ENCODE data around the gene NUP88.

Gene NUP88

DNA sequence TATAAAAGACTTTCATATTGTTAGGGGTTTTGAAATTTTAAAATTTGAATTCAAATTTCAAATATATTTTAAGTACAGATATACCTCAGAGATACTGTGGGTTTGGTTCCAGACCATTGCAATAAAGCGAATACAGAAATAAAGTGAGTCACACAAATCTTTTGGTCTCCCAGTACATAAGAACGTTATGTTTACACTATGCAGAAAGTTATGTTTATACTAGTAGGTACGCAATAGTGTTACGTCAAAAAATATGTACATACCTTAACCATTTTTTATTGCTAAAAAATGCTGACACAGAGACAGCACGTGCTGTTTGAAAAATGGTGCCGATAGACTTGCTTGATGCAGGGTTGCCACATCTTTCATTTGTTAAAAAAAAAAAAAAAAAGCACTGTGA lies 19.7 kb downstream of the NUP88 start:
- no peak for DNase-seq (ENCODE audit: low read depth)
- TF ChIP-seq POLR2A (IDR thresholded peaks at IDR 0.05; ENCODE audit: extremely low read depth, insufficient read length) (no peak), MYC (IDR thresholded peaks at IDR 0.05; ENCODE audit: low read depth, low read length) (no peak)
- TF ChIP-seq, protein P1, sequence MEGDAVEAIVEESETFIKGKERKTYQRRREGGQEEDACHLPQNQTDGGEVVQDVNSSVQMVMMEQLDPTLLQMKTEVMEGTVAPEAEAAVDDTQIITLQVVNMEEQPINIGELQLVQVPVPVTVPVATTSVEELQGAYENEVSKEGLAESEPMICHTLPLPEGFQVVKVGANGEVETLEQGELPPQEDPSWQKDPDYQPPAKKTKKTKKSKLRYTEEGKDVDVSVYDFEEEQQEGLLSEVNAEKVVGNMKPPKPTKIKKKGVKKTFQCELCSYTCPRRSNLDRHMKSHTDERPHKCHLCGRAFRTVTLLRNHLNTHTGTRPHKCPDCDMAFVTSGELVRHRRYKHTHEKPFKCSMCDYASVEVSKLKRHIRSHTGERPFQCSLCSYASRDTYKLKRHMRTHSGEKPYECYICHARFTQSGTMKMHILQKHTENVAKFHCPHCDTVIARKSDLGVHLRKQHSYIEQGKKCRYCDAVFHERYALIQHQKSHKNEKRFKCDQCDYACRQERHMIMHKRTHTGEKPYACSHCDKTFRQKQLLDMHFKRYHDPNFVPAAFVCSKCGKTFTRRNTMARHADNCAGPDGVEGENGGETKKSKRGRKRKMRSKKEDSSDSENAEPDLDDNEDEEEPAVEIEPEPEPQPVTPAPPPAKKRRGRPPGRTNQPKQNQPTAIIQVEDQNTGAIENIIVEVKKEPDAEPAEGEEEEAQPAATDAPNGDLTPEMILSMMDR (IDR thresholded peaks at IDR 0.05; ENCODE audit: low read depth, low read length): no peak
- TF ChIP-seq, protein P2, sequence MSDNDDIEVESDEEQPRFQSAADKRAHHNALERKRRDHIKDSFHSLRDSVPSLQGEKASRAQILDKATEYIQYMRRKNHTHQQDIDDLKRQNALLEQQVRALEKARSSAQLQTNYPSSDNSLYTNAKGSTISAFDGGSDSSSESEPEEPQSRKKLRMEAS (IDR thresholded peaks at IDR 0.05; ENCODE audit: low read depth, low read length): no peak

DNA sequence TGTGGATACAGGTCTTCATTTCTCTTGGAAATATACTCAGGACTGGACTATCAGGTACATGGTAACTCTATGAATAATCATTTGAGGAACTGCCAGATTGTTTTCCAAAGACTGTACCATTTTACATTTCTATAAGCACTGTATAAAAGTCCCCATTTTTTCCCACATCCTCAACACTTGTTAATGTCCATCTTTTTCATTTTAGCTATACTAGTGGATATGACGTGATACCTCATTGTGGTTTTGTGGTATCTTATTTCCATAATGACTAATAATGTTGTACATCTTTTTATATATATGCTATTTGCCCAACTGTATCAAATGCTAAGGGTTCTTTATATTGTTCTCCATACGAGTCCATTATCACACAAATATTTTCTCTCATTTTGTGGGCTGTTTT lies 22.9 kb downstream of the NUP88 start:
- no peak overlapping the region for H3K4me3 ChIP-seq (ENCODE audit: low read depth, low read length)
- no peak for DNase-seq (ENCODE audit: low read depth)
- TF ChIP-seq, protein P1 (IDR thresholded peaks at IDR 0.05; ENCODE audit: low read depth, low read length): no peak
- TF ChIP-seq POLR2A (IDR thresholded peaks at IDR 0.05; ENCODE audit: extremely low read depth, insufficient read length) (no peak), MYC (IDR thresholded peaks at IDR 0.05; ENCODE audit: low read depth, low read length) (no peak)
- TF ChIP-seq, protein P2 (IDR thresholded peaks at IDR 0.05; ENCODE audit: low read depth, low read length): no peak

More for the DNA sequence above, 19.7 kb downstream of the NUP88 start:
- H3K4me3 ChIP-seq (ENCODE audit: low read depth, low read length): no peak overlapping the region

DNA sequence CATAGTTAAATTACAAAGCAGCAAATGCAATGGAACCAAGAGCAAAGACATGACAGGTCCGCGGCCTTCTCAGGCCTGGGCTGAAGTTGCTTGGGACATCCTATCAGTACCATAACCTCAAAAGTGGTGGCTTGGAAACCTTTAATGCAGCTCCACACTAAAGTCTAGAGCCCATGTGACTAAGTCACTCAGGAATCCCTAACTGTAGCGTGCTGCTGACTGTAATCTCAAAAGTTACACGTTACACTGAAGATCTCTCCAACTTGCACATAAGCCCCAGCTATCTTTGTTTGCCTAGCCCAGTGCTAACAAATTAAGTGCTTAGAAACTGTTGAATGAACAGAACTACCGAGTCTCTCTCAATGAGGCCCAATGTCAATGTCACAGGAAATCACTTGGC lies 27.8 kb downstream of the NUP88 start:
- no peak overlapping the region for H3K4me3 ChIP-seq (ENCODE audit: low read depth, low read length)
- DNase-seq (ENCODE audit: low read depth): no peak
- TF ChIP-seq, protein P2 (IDR thresholded peaks at IDR 0.05; ENCODE audit: low read depth, low read length): no peak
- TF ChIP-seq MYC (IDR thresholded peaks at IDR 0.05; ENCODE audit: low read depth, low read length): no peak

DNA sequence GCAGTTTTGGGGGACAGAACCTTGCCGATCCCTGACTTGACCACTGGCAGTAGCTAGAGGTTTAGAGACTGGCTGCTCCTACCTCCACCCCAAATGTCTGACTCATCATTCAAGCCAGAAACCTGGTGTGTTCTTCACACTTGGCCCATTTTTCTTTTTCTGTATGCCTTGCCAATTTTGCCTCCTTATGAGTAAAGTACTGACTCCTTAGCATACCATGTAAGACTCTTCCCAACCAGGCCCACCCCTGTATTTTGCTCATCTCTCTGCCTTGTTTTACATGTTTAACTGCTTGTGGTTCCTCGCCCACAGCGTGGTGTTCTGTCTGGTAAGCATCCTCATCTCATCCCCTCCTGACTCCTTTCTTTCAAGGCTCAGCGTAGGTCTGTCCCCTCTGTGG lies 37.9 kb downstream of the NUP88 start:
- no peak for TF ChIP-seq POLR2A (IDR thresholded peaks at IDR 0.05; ENCODE audit: extremely low read depth, insufficient read length)
- TF ChIP-seq, protein P1 (IDR thresholded peaks at IDR 0.05; ENCODE audit: low read depth, low read length): no peak
- TF ChIP-seq MYC (IDR thresholded peaks at IDR 0.05; ENCODE audit: low read depth, low read length): no peak
- TF ChIP-seq, protein P2 (IDR thresholded peaks at IDR 0.05; ENCODE audit: low read depth, low read length): no peak
- DNase-seq (ENCODE audit: low read depth): no peak
- H3K4me3 ChIP-seq (ENCODE audit: low read depth, low read length): no peak overlapping the region

DNA sequence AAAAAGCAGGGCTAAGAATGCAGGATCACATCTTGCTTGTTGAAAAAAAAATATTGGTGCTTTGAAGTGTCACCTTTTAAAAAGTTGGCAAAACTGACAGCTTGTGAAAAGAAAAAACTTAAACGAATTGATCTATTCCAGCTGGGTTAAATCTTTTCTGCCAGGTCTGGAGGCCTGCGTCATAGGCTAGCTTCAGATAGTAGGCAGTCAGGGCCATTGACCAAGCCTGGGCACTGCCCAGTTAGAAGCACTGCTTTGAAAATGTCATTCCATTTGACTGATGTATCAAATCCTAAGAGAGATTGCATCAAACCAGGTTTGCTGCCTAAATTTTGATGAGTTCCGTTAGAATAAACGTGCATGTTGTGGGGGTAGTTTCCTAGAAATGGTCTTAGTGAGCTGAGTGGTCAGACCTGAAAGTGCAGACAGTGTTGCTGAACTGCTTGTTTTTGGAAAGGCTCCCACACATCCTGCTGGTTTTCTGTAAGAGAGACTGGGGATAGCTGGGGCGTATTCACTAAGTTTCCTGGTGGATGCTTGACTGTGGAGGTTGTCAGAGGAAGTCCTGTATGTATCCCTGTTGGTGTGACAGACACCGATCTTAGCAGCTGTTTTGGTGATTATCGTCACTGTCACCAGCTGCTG lies 38.8 kb downstream of the NUP88 start:
- H3K4me3 ChIP-seq (ENCODE audit: low read depth, low read length): no peak overlapping the region
- no peak for TF ChIP-seq MYC (IDR thresholded peaks at IDR 0.05; ENCODE audit: low read depth, low read length)
- DNase-seq (ENCODE audit: low read depth): no peak

DNA sequence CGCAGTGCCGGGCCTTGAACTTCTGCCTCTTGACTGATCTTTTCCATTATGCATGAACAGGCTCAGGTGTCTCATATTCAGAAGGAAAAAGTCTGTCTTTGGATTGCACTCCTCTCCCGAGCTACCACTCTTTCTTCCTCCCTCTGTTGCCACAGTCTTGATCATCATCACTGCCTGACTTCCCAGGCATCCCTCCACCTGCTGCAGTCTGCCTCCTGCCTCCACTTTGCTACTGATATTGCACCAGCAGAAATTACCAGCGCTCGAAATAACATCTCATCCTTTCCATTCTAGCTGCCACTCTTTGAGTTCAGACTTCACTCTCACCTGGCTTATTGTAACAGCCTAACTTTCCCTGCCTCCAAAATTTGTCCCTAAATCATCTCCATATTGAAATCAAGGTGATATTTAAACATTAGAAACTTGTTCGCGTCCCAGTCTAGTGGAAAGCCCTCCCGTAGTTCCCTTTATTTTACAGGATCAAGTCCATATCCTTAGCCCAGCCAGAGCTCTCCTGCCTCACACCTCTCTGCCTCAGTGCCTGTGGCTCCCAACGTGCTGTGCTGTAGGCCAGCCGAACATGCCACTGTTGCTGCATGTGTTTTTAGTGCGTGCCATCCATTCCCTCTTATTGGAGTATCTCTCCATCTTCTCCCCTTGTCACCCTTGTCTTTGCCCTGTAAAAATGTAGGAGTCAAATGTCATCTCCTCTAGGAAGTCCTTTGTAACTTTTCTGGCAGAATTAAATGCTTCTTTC lies 39.9 kb downstream of the NUP88 start:
- TF ChIP-seq, protein P1 (IDR thresholded peaks at IDR 0.05; ENCODE audit: low read depth, low read length): no peak
- TF ChIP-seq MYC (IDR thresholded peaks at IDR 0.05; ENCODE audit: low read depth, low read length) (no peak), POLR2A (IDR thresholded peaks at IDR 0.05; ENCODE audit: extremely low read depth, insufficient read length) (no peak)
- TF ChIP-seq, protein P2 (IDR thresholded peaks at IDR 0.05; ENCODE audit: low read depth, low read length): no peak
- H3K4me3 ChIP-seq (ENCODE audit: low read depth, low read length): no peak overlapping the region
- DNase-seq (ENCODE audit: low read depth): no peak

All from NB4 (cell line).